ENCODE measurements around the gene CYBC1. TPM values are rescaled to one million over a fixed set of nuclear protein-coding genes. Genes with fewer than 3 reads are reported as not detected.

The CYBC1 gene
- total RNA-seq, 1 donor: 72.4 TPM

DNA sequence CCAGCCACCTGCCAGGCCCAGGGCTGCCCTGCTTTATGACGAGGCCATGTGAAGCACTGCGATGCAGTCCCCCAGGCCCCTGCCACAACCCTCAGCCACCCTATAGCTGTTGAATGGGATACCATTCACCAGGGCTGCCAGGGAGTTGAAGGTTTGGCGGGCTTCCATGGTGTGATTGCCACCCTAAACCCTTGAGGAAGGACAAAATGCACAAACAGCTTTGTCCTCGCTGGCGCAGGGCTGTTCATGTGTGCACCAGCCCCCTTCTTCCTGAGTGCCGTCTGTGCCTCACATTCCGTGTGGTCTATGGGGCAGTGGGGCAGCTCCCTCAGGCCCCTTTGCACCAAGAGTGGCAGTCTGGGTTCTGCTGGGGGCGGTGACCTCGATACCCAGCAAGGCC lies 33.3 kb upstream of the CYBC1 start:
- Histone ChIP-seq H3K4me1 (ENCODE audit: insufficient read depth, low read length) (peaks cover 5% of the 10 kb centered on the region), H3K36me3 (ENCODE audit: insufficient read depth, low read length) (peaks cover 31% of the 10 kb centered on the region), H2AFZ (ENCODE audit: low read length) (no peak overlapping the region), H3K4me3 (ENCODE audit: insufficient read depth, low read length) (no peak overlapping the region), H3K9me3 (ENCODE audit: low read depth, low read length) (no peaks in the 10 kb centered on the region), H3K27ac (ENCODE audit: low read depth, low read length) (no peak overlapping the region), H3K79me2 (ENCODE audit: insufficient read depth, low read length) (no peaks in the 10 kb centered on the region), H4K20me1 (ENCODE audit: insufficient read depth, low read length) (no peaks in the 10 kb centered on the region), H3K4me2 (ENCODE audit: insufficient read depth, low read length) (no peak overlapping the region), H3K27me3 (ENCODE audit: insufficient read depth, low read length) (no peaks in the 10 kb centered on the region)
- TF ChIP-seq, protein P1, sequence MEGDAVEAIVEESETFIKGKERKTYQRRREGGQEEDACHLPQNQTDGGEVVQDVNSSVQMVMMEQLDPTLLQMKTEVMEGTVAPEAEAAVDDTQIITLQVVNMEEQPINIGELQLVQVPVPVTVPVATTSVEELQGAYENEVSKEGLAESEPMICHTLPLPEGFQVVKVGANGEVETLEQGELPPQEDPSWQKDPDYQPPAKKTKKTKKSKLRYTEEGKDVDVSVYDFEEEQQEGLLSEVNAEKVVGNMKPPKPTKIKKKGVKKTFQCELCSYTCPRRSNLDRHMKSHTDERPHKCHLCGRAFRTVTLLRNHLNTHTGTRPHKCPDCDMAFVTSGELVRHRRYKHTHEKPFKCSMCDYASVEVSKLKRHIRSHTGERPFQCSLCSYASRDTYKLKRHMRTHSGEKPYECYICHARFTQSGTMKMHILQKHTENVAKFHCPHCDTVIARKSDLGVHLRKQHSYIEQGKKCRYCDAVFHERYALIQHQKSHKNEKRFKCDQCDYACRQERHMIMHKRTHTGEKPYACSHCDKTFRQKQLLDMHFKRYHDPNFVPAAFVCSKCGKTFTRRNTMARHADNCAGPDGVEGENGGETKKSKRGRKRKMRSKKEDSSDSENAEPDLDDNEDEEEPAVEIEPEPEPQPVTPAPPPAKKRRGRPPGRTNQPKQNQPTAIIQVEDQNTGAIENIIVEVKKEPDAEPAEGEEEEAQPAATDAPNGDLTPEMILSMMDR (IDR thresholded peaks at IDR 0.05; ENCODE audit: extremely low read depth, low read depth, low read length): no peak
- peak; percentile 37 for DNase-seq (ENCODE audit: insufficient read length, low spot score, missing footprints)

- H3K27me3 ChIP-seq (ENCODE audit: insufficient read depth, low read length): no peaks in the 10 kb centered on the region
- H2AFZ ChIP-seq (ENCODE audit: low read length): no peak overlapping the region
- TF ChIP-seq, protein P1 (IDR thresholded peaks at IDR 0.05; ENCODE audit: extremely low read depth, low read depth, low read length): no peak
- no peaks in the 10 kb centered on the region for H3K9me3 ChIP-seq (ENCODE audit: low read depth, low read length)
- H3K4me1 ChIP-seq (ENCODE audit: insufficient read depth, low read length): no peaks in the 10 kb centered on the region
- H3K36me3 ChIP-seq (ENCODE audit: insufficient read depth, low read length): peaks cover 31% of the 10 kb centered on the region
- H3K4me2 ChIP-seq (ENCODE audit: insufficient read depth, low read length): no peak overlapping the region
- H3K4me3 ChIP-seq (ENCODE audit: insufficient read depth, low read length): no peak overlapping the region
- peak; percentile 34 for DNase-seq (ENCODE audit: insufficient read length, low spot score, missing footprints)
- no peaks in the 10 kb centered on the region for H3K79me2 ChIP-seq (ENCODE audit: insufficient read depth, low read length)
- no peaks in the 10 kb centered on the region for H4K20me1 ChIP-seq (ENCODE audit: insufficient read depth, low read length)
- H3K27ac ChIP-seq (ENCODE audit: low read depth, low read length): no peak overlapping the region
These were observed 32.7 kb upstream of the CYBC1 start for GRCh38 chr17:82483204-82483660.

DNA sequence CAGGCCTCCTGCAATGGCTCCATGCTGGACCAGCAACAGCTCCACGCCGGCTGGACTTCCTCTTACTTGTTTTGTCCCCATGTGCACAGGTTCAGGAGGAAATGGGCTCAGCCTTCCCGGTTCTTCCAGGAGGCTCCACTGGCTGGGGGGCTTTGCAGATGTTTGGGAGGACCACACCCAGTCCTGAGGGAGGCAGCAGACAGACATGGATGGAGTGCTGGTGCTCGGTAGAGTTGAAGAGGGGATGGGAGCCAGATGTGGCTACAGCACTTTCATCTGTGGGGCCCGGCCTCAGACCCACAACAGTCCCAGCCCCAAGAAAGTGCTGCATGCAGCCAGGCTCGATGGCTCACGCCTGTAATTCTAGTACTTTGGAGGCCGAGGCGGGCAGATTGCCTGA lies 29.8 kb upstream of the CYBC1 start:
- H3K4me2 ChIP-seq (ENCODE audit: insufficient read depth, low read length): no peak overlapping the region
- peaks cover 2% of the 10 kb centered on the region for H4K20me1 ChIP-seq (ENCODE audit: insufficient read depth, low read length)
- TF ChIP-seq, protein P1 (IDR thresholded peaks at IDR 0.05; ENCODE audit: extremely low read depth, low read depth, low read length): no peak
- peaks cover 19% of the 10 kb centered on the region for H3K36me3 ChIP-seq (ENCODE audit: insufficient read depth, low read length)
- H3K4me3 ChIP-seq (ENCODE audit: insufficient read depth, low read length): no peak overlapping the region
- H3K27me3 ChIP-seq (ENCODE audit: insufficient read depth, low read length): no peaks in the 10 kb centered on the region
- H3K79me2 ChIP-seq (ENCODE audit: insufficient read depth, low read length): no peaks in the 10 kb centered on the region
- no peak overlapping the region for H2AFZ ChIP-seq (ENCODE audit: low read length)
- peak; percentile 43 for DNase-seq (ENCODE audit: insufficient read length, low spot score, missing footprints)
- no peaks in the 10 kb centered on the region for H3K4me1 ChIP-seq (ENCODE audit: insufficient read depth, low read length)
- no peak overlapping the region for H3K27ac ChIP-seq (ENCODE audit: low read depth, low read length)
- H3K9me3 ChIP-seq (ENCODE audit: low read depth, low read length): no peaks in the 10 kb centered on the region

- Histone ChIP-seq H3K4me3 (ENCODE audit: insufficient read depth, low read length) (no peak overlapping the region), H3K36me3 (ENCODE audit: insufficient read depth, low read length) (peaks cover 18% of the 10 kb centered on the region), H3K79me2 (ENCODE audit: insufficient read depth, low read length) (no peaks in the 10 kb centered on the region), H3K9me3 (ENCODE audit: low read depth, low read length) (no peaks in the 10 kb centered on the region), H2AFZ (ENCODE audit: low read length) (no peak overlapping the region), H3K27me3 (ENCODE audit: insufficient read depth, low read length) (no peaks in the 10 kb centered on the region), H3K4me2 (ENCODE audit: insufficient read depth, low read length) (no peak overlapping the region), H3K27ac (ENCODE audit: low read depth, low read length) (no peak overlapping the region), H3K4me1 (ENCODE audit: insufficient read depth, low read length) (no peaks in the 10 kb centered on the region), H4K20me1 (ENCODE audit: insufficient read depth, low read length) (peaks cover 2% of the 10 kb centered on the region)
- TF ChIP-seq, protein P1 (IDR thresholded peaks at IDR 0.05; ENCODE audit: extremely low read depth, low read depth, low read length): no peak
- peak; percentile 39 for DNase-seq (ENCODE audit: insufficient read length, low spot score, missing footprints)
These were observed 29.1 kb upstream of the CYBC1 start for GRCh38 chr17:82479602-82480001.
